Nephron progenitor cell (in vitro differentiated cells): ENCODE measurements around the gene OR5D18.

ENCODE experiments used
- DNase-seq: peaks from one replicate; pipeline ENCODE4 v3.0.0; 2021
- H3K27ac Mint-ChIP-seq: 2 replicates; pipeline ENCODE4 v1.8.0; 2021; ENCODE audit warnings: mild to moderate bottlenecking, moderate library complexity, mixed read lengths
- H3K27me3 Mint-ChIP-seq: 2 replicates; pipeline ENCODE4 v1.8.0; 2021; ENCODE audit warnings: mild to moderate bottlenecking, low read depth, mixed read lengths; ENCODE audit not compliant: poor library complexity
- H3K36me3 Mint-ChIP-seq: 2 replicates; pipeline ENCODE4 v1.8.0; 2021; ENCODE audit warnings: low read depth, mixed read lengths
- H3K4me1 Mint-ChIP-seq: 2 replicates; pipeline ENCODE4 v1.8.0; 2021; ENCODE audit warnings: mixed read lengths
- H3K4me3 Mint-ChIP-seq: 2 replicates; pipeline ENCODE4 v1.8.0; 2021; ENCODE audit warnings: mild to moderate bottlenecking, moderate library complexity, mixed read lengths
- H3K9me3 Mint-ChIP-seq: 2 replicates; pipeline ENCODE4 v1.8.0; 2021; ENCODE audit warnings: mild to moderate bottlenecking, moderate library complexity, mixed read lengths
- TF ChIP-seq, protein P1 (sequence below): fragments of 200-600 bp; sonication (generic); IDR thresholded peaks from 2 replicates; pipeline ENCODE4 v1.5.0; 2021; ENCODE audit warnings: antibody characterized with exemption

The OR5D18 gene

DNA sequence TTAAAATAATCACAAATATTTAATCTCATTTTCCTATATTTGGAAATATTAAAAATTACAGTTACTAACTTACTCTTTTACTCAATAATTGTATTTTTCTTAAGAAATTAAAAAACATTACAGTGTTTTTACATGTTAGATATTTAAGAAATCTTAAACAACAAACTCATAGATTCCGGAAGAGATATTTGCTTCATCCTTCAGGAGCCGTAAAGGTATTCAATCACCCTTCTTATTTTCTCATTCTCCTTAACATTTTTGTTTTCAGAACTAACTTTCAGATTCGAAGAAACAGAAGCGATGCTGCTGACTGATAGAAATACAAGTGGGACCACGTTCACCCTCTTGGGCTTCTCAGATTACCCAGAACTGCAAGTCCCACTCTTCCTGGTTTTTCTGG lies at the start of gene OR5D18:
OR5D18 (plus strand) TSS at position 301 of the 400 bp plus-strand sequence; CDS start at position 301, 0 bp downstream.
- peaks cover 70% of the 10 kb centered on the region for H3K9me3 Mint-ChIP-seq
- H3K27me3 Mint-ChIP-seq, result no peaks in the 10 kb centered on the region
- no peaks in the 10 kb centered on the region for H3K4me1 Mint-ChIP-seq
- no peaks in the 10 kb centered on the region for H3K36me3 Mint-ChIP-seq
- DNase-seq, result no peak
- no peak within 1 kb of the TSS for H3K27ac Mint-ChIP-seq
- TF ChIP-seq, protein P1, sequence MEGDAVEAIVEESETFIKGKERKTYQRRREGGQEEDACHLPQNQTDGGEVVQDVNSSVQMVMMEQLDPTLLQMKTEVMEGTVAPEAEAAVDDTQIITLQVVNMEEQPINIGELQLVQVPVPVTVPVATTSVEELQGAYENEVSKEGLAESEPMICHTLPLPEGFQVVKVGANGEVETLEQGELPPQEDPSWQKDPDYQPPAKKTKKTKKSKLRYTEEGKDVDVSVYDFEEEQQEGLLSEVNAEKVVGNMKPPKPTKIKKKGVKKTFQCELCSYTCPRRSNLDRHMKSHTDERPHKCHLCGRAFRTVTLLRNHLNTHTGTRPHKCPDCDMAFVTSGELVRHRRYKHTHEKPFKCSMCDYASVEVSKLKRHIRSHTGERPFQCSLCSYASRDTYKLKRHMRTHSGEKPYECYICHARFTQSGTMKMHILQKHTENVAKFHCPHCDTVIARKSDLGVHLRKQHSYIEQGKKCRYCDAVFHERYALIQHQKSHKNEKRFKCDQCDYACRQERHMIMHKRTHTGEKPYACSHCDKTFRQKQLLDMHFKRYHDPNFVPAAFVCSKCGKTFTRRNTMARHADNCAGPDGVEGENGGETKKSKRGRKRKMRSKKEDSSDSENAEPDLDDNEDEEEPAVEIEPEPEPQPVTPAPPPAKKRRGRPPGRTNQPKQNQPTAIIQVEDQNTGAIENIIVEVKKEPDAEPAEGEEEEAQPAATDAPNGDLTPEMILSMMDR, result no peak
- no peak within 1 kb of the TSS for H3K4me3 Mint-ChIP-seq

DNA sequence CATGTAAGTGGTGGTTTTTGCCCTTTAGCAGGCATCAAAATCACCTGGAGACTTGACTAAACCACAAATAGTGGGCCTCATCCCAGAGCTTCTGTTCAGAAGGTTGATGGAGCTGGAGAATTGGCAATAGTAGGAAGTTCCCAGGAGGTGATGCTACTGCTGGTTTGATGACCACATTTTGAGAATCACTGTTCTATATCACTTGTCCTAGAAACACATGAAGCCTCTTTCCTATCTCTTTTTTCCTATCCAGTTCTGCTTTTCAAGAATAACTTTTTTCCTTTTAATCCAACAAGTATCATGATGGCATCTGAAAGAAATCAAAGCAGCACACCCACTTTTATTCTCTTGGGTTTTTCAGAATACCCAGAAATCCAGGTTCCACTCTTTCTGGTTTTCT lies 46.3 kb upstream of the OR5D18 start, which contains the start of gene OR5D13:
OR5D13 (plus strand) TSS at position 301 of the 400 bp plus-strand sequence; CDS start at position 301, 0 bp downstream.
- H3K9me3 Mint-ChIP-seq, result peaks cover 77% of the 10 kb centered on the region
- TF ChIP-seq, protein P1, result no peak
- no peaks in the 10 kb centered on the region for H3K36me3 Mint-ChIP-seq
- no peak for DNase-seq
- no peaks in the 10 kb centered on the region for H3K27me3 Mint-ChIP-seq
- H3K4me3 Mint-ChIP-seq, result no peak within 1 kb of the TSS
- no peak within 1 kb of the TSS for H3K27ac Mint-ChIP-seq
- no peaks in the 10 kb centered on the region for H3K4me1 Mint-ChIP-seq

DNA sequence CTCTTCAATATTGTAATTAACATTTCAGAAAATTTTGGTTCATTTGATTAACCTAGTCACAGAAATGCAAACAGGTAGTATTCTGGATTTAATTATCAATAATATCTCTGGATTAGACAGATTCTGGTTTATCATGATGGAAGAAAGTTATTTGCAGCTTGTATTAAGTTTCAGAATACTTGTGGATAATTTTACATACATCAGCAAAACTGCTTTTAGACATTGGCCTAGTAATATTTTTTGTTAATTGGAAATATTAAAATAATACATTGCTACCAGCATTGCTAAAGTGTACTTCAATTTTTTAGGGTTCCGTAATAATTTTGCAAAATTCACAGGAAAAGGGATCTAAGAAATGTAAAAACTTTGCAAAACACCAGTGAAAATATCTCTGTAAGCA lies 27.8 kb upstream of the OR5D18 start:
- Mint-ChIP-seq H3K4me3 (no peak overlapping the region), H3K27me3 (no peaks in the 10 kb centered on the region), H3K4me1 (no peaks in the 10 kb centered on the region), H3K9me3 (peaks cover 61% of the 10 kb centered on the region), H3K27ac (no peak overlapping the region), H3K36me3 (no peaks in the 10 kb centered on the region)
- no peak for DNase-seq
- TF ChIP-seq, protein P1, result no peak

DNA sequence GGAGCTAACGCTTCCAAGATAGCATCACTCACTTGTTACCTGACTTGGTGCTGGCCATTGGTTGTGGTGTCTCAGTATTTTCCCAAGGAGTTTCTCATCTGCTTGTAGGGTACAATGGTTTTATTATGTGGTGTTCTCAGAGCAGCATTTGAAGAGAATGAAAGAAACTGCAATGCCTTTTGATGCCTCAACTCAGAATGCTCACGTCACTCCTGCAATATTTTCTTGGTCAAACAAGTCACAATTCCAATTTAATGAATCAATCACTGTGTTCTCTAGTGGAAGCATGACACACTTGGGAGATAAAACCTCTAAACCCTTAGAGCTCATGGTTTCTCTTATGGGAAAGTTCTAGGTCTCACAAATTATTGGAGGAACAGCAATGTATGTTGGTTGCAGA lies 26.1 kb upstream of the OR5D18 start:
- Mint-ChIP-seq H3K27me3 (no peaks in the 10 kb centered on the region), H3K4me3 (no peak overlapping the region), H3K9me3 (peaks cover 53% of the 10 kb centered on the region), H3K4me1 (no peaks in the 10 kb centered on the region), H3K27ac (no peak overlapping the region), H3K36me3 (no peaks in the 10 kb centered on the region)
- TF ChIP-seq, protein P1, result no peak
- no peak for DNase-seq

DNA sequence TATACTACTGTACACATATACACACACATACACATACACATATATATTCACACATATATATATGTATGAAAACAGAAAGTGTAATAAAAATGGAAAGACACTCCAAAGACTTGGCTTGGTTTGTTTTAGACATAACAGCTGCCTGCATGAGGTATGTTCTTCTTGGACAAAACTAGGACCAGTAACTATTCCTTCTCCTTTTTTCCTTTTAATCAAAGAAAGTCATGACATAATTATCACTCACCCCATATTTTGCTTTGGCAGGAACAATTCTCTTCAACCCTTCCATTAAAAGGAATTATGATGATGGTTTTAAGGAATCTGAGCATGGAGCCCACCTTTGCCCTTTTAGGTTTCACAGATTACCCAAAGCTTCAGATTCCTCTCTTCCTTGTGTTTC lies 24.2 kb upstream of the OR5D18 start, which contains the start of gene OR5D14:
OR5D14 (plus strand) TSS at position 301 of the 400 bp plus-strand sequence; CDS start at position 301, 0 bp downstream.
- Mint-ChIP-seq H3K36me3 (no peaks in the 10 kb centered on the region), H3K9me3 (peaks cover 62% of the 10 kb centered on the region), H3K4me1 (no peaks in the 10 kb centered on the region), H3K27ac (no peak within 1 kb of the TSS), H3K27me3 (no peaks in the 10 kb centered on the region), H3K4me3 (no peak within 1 kb of the TSS)
- TF ChIP-seq, protein P1, result no peak
- DNase-seq, result no peak

DNA sequence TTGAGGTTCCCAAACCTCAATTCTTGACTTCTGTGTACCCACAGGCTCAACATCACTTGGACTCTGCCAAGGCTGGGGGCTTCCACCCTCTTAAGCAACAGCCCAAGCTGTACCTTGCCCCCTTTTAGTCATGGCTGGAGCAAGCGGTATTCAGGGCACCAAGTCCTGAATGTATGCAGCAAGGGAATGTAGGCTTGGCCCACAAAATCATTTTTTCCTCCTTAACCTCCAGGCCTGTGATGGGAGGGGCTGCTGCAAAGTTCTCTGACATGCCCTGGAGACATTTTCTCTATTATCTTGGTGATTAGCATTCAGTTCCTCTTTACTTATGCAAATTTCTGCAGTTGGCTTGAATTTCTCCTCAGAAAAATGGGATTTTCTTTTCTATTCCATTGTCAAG lies 13.2 kb upstream of the OR5D18 start:
- Mint-ChIP-seq H3K4me3 (no peak overlapping the region), H3K27me3 (no peaks in the 10 kb centered on the region), H3K36me3 (no peaks in the 10 kb centered on the region), H3K9me3 (peaks cover 70% of the 10 kb centered on the region), H3K4me1 (no peaks in the 10 kb centered on the region), H3K27ac (no peak overlapping the region)
- no peak for DNase-seq
- TF ChIP-seq, protein P1, result no peak
